Stimulated activated CD8-positive, alpha-beta memory T cell treated with anti-CD3 and anti-CD28 coated beads, Interleukin-4, amount 100 ng/mL, for 4 hours (primary cell): Measurements from ENCODE around the gene PPP6C.
"Not testable (repeated sequence)": the region's sequence is repeated elsewhere in the genome, so short reads cannot be mapped to it uniquely, and the experiment has no call there.

Experiments
- DNase-seq, 2 donors: peaks; one replicate each; pipeline ENCODE4 v3.0.0-alpha.2; 2020; ENCODE audit warnings: low read depth in 2 of 2, low spot score in 1 of 2

PPP6C gene

GRCh38 chr9:125142560-125143376, 46.8 kb downstream of the PPP6C start:
- DNase-seq, result no peak

- no peak for DNase-seq
Measured at GRCh38 chr9:125141751-125142150, 47.9 kb downstream of the PPP6C start.

GRCh38 chr9:125141251-125141650, 48.4 kb downstream of the PPP6C start:
- DNase-seq, result no peak

GRCh38 chr9:125140576-125140975, 49.0 kb downstream of the PPP6C start:
- DNase-seq, result no peak

GRCh38 chr9:125137200-125137599, 52.4 kb downstream of the PPP6C start:
- DNase-seq, result no peak

- DNase-seq, result no peak
Measured at GRCh38 chr9:125134976-125135375, 54.6 kb downstream of the PPP6C start.

- DNase-seq, result no peak
Measured at GRCh38 chr9:125133403-125134329, 55.9 kb downstream of the PPP6C start.

- no peak for DNase-seq
Measured at GRCh38 chr9:125131778-125132177, 57.8 kb downstream of the PPP6C start.

- DNase-seq, result peak; percentile 47 to 57
Measured at GRCh38 chr9:125126019-125126746, 63.4 kb downstream of the PPP6C start.

GRCh38 chr9:125125523-125125922, 64.1 kb downstream of the PPP6C start:
- no peak for DNase-seq

- no peak for DNase-seq
Measured at GRCh38 chr9:125121146-125121545, 68.5 kb downstream of the PPP6C start.

- no peak for DNase-seq
Measured at GRCh38 chr9:125119643-125120286, 69.8 kb downstream of the PPP6C start.

- DNase-seq, result not testable (repeated sequence)
Measured at GRCh38 chr9:125118696-125119095, 70.9 kb downstream of the PPP6C start.

- DNase-seq, result not testable (repeated sequence)
Measured at GRCh38 chr9:125114503-125114902, 75.1 kb downstream of the PPP6C start.

- no peak for DNase-seq
Measured at GRCh38 chr9:125110464-125110863, 79.1 kb downstream of the PPP6C start.

GRCh38 chr9:125108541-125108940, 81.1 kb downstream of the PPP6C start:
- DNase-seq, result not testable (repeated sequence)

GRCh38 chr9:125106285-125106893, 83.2 kb downstream of the PPP6C start:
- DNase-seq, result no peak

- no peak for DNase-seq
Measured at GRCh38 chr9:125103770-125104460, 85.7 kb downstream of the PPP6C start.

- DNase-seq, result no peak
Measured at GRCh38 chr9:125103021-125103420, 86.6 kb downstream of the PPP6C start.

GRCh38 chr9:125100822-125101221, 88.8 kb downstream of the PPP6C start:
- no peak for DNase-seq
